Aorta (tissue), 5 donors: Measurements from ENCODE around the gene PIN4. TPM values are rescaled to one million over a fixed set of nuclear protein-coding genes. Genes with fewer than 3 reads are reported as not detected.

Experiments
- ATAC-seq: fragments of 200-7000 bp; cut with Tn5 transposase; one replicate; pipeline ENCODE4 v1.9.1; 2022; ENCODE audit warnings: moderate library complexity; ENCODE audit not compliant: low FRiP score
- DNase-seq, 2 donors: peaks; one replicate each; pipeline ENCODE4 v3.0.0-alpha.2; 2020
- H3K27ac ChIP-seq, 2 donors: one replicate each; pipeline ENCODE4 v1.5.1; 2013; ENCODE audit warnings: low read length in 2 of 2, mild to moderate bottlenecking in 2 of 2, moderate library complexity in 2 of 2, control low read depth in 1 of 2, inconsistent platforms in 1 of 2, low read depth in 1 of 2
- H3K27me3 ChIP-seq, 2 donors: one replicate each; pipeline ENCODE4 v1.6.1; 2013; ENCODE audit warnings: control low read depth in 1 of 2, low read length in 1 of 2, mild to moderate bottlenecking in 1 of 2, moderate library complexity in 1 of 2; ENCODE audit not compliant: insufficient read depth in 2 of 2, control insufficient read depth in 1 of 2
- H3K36me3 ChIP-seq, 2 donors: one replicate each; pipeline ENCODE4 v1.6.1; 2013; ENCODE audit warnings: control low read depth in 1 of 2, low read length in 1 of 2, mild to moderate bottlenecking in 1 of 2; ENCODE audit not compliant: insufficient read depth in 2 of 2, control insufficient read depth in 1 of 2
- H3K4me1 ChIP-seq, 2 donors: one replicate each; pipeline ENCODE4 v1.6.1; 2013; ENCODE audit warnings: low read length in 2 of 2, control low read depth in 1 of 2, mild to moderate bottlenecking in 1 of 2, moderate library complexity in 1 of 2; ENCODE audit not compliant: insufficient read depth in 2 of 2, control insufficient read depth in 1 of 2
- H3K4me3 ChIP-seq, 2 donors: one replicate each; pipeline ENCODE4 v1.5.1; 2013; ENCODE audit warnings: low read length in 2 of 2, control low read depth in 1 of 2, mild to moderate bottlenecking in 1 of 2
- H3K9me3 ChIP-seq: one replicate; pipeline ENCODE4 v1.6.1; 2013; ENCODE audit warnings: mild to moderate bottlenecking, low read length; ENCODE audit not compliant: control insufficient read depth
- WGBS, 2 donors: extraction: QIAGEN DNeasy Blood & Tissue Kit; methylation state at CpG; one replicate each; pipeline ENCODE4 v1.1.7; 2013; 5-methylcytosine and 5-hydroxymethylcytosine counted together
- intact Hi-C, 2 donors: fragments of 100-400 bp; cut with DNase I; formaldehyde crosslinking; loops; one replicate each; pipeline versions ENCODE4 v1.14.2 to v1.15.0; 2022
- polyA plus RNA-seq, 2 donors: library from polyadenylated mRNA; stranded (reverse); fragments of 200-250 nt; gene quantifications; one replicate each; pipeline ENCODE4 v1.2.3, GENCODE V29; 2013
- total RNA-seq, 2 donors: library from RNA; stranded (reverse); fragmentation: NEBNext Ultra II Directional; extraction: Animal tissue kit (Norgen Biotek cat#: 25700); gene quantifications; one replicate each; pipeline ENCODE4 v1.2.1, GENCODE V29; 2021
- donor health status: healthy with polysubstance abuse.
- donor health status: Bipolar disorder and iron deficiency.
- donor health status: DM: no; HTN: no; CAD: no.
- donor health status: DM: no; HTN: no; CAD: no.
- donor health status: DM: yes; HTN: yes; CAD: no.

PIN4 gene
- total and polyA plus RNA-seq, 4 donors: 6.9 to 21.4 (median 13.5) TPM

DNA sequence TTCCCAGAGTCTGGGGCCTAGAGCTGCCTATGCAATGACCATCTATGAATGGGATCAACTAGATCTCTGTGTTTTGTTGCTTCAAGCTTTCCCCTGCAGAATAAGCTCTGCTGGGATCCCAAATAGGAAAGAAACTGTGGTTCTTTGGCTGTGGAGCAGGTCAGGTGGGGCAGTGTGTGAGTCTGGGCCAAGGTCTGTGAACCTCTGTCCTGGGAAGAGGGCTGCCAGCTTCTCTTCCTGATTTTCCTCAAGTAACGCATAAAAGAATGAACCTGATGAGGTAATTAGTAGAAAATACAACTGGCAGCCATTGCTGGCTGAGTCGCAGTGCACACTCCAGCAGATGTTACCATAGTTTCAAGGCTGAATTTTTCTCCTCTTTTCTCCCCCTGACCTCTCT, 4.6 kb upstream of the PIN4 start:
- intact Hi-C loops: no loop called here
- WGBS, 2 donors: 40 to 59% methylated on average over 2 of the region's 2 CpGs
- H3K4me3 ChIP-seq: no peak overlapping the region
- no peak overlapping the region for H3K27ac ChIP-seq
- H3K4me1 ChIP-seq: no peaks in the 10 kb centered on the region
- no peak for DNase-seq
- no peaks in the 10 kb centered on the region for H3K9me3 ChIP-seq
- H3K27me3 ChIP-seq: no peaks in the 10 kb centered on the region
- ATAC-seq: no peak
- no peaks in the 10 kb centered on the region for H3K36me3 ChIP-seq

DNA sequence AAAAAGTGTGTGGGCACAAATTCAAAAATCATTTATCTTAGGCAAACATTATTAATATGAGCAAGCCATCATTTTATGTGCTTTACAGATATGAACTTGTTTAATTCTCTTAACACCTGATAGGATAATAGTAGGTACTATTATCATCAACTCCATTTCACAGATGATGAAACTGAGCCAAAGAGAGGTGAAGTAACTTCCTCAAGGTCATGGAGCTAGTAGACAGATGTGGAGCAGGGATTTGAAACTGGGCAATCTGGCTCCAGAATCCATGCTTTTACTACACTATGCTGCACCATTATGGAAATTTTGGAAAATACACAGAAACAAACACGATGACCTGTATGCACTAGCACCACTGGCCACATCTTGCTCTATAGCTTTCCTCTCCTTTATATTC, 1.0 kb upstream of the PIN4 start:
- Histone ChIP-seq H3K4me3 (no peak overlapping the region), H3K27me3 (no peaks in the 10 kb centered on the region), H3K4me1 (no peaks in the 10 kb centered on the region), H3K9me3 (no peaks in the 10 kb centered on the region), H3K27ac (no peak overlapping the region), H3K36me3 (no peaks in the 10 kb centered on the region)
- WGBS, 2 donors: 4 to 50% methylated on average over 1 of the region's 1 CpG
- no peak for DNase-seq
- ATAC-seq: no peak
- intact Hi-C loops: no loop called here

DNA sequence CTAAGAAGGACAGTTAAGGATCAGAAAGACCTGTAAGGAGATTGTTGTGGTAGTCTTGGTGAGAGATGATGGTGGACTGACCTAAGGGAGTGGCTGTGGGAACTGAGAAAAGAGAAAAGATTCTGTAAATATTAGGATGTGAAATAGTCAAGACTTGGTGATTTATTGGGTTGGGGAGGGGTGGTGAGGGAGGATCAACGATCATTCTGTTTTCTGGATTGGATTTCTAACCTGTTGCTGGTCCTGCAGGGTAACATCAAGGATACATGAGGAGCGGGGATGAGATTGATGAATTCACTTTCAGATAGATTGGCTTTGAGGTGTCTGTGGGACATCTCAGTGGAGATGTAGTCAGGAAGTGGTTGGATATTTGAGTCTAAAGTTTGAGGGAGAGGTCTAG, 1.4 kb downstream of the PIN4 start:
- no peaks in the 10 kb centered on the region for H3K9me3 ChIP-seq
- H3K36me3 ChIP-seq: no peaks in the 10 kb centered on the region
- intact Hi-C loops: no loop called here
- H3K27me3 ChIP-seq: no peaks in the 10 kb centered on the region
- no peak overlapping the region for H3K27ac ChIP-seq
- no peaks in the 10 kb centered on the region for H3K4me1 ChIP-seq
- DNase-seq (no peak), ATAC-seq (no peak)
- no peak overlapping the region for H3K4me3 ChIP-seq
- 83 to 89% methylated on average over 2 of the region's 2 CpGs for WGBS, 2 donors

DNA sequence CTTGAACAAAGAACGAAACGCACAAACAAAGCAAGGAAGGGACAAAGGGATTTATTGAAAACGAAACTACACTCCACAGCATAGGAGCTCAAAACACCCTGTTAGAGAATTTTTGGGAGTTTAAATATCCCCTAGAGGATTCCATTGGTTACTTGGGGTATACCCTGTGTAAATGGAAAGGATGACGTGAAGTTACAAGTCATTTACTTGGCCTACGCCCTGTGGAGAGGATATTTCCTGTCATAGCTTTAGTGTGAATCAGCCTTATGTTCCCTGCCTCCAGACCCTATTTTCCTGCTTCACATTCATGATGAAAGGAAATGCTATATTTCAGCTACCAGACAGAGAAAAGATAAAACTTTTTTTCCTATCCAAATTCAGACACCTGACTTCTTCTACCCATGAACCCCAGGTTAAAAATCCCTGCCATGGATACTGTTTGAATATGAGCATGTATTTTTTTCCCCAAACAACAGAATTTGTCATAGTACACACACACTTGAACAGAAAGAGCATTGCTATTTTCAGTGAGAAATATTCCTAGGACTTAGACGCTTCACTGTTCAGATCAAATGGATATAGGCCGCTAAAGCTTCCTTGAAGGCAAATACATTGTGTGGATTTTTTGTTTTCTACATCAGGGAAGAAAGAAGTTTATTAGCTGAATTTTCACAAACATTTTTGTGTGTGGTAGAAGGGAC, 20.4 kb downstream of the PIN4 start:
- H3K4me3 ChIP-seq: no peak overlapping the region
- H3K36me3 ChIP-seq: no peaks in the 10 kb centered on the region
- H3K27ac ChIP-seq: no peak overlapping the region
- DNase-seq (no peak), ATAC-seq (no peak)
- no peaks in the 10 kb centered on the region for H3K27me3 ChIP-seq
- H3K9me3 ChIP-seq: no peaks in the 10 kb centered on the region
- H3K4me1 ChIP-seq: no peaks in the 10 kb centered on the region
- intact Hi-C loops: no loop called here
- 80 to 84% methylated on average over 7 of the region's 7 CpGs for WGBS, 2 donors

DNA sequence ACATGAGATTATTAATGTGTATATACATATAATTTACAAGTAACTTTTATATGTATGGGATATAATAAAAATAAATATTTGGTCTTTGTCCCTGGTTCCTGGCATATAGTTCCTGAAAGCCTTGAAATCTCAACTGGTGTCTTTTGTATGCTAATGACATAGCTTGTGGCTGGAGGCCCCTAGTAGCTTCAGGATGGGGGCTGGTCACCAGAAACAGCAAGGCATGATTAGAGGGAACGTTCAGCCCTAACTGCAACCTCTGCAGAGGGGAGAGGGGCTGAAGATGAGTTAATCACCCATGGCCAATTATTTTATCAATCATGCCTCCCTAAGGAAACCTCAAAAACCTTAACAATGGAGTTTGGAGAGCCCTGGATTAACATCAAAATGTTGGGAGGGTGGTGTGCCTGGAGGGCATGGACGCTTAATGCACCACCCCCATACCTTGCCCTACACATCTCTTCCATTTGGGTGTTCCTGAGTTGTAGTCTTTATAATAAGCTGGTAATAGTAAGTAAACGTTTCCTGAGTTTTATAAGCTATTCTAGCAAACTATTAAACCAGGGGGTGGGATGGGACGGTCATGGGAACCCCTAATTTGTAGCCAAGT, 21.3 kb downstream of the PIN4 start:
- no peak overlapping the region for H3K27ac ChIP-seq
- DNase-seq (no peak), ATAC-seq (no peak)
- no peaks in the 10 kb centered on the region for H3K36me3 ChIP-seq
- H3K27me3 ChIP-seq: no peaks in the 10 kb centered on the region
- H3K4me1 ChIP-seq: no peaks in the 10 kb centered on the region
- H3K9me3 ChIP-seq: no peaks in the 10 kb centered on the region
- WGBS, 2 donors: 48 to 71% methylated on average over 4 of the region's 4 CpGs
- H3K4me3 ChIP-seq: no peak overlapping the region
- intact Hi-C loops: no loop called here

DNA sequence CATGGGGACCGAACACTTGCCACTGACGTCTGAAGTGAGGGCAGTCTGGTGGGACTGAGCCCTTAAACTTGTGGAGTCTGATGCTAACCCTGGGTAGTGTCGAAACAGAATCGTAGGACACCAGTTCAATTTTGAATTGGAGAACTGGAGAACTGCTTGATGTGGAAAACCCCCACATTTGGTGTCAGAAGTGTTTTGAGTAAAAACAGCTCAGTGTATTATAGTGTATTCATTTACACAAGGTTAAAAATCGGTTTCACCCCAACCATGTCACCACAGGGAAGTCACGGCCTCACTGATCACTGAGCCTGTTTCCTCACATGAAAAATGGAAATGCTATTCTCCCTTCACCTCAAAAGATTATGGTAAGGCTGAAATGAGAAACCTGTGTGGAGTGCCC, 21.9 kb downstream of the PIN4 start:
- DNase-seq: no peak
- Histone ChIP-seq H3K36me3 (no peaks in the 10 kb centered on the region), H3K27ac (no peak overlapping the region), H3K27me3 (no peaks in the 10 kb centered on the region), H3K9me3 (no peaks in the 10 kb centered on the region), H3K4me3 (no peak overlapping the region), H3K4me1 (no peaks in the 10 kb centered on the region)
- no peak for ATAC-seq
- WGBS, 2 donors: 68 to 93% methylated on average over 6 of the region's 6 CpGs
- intact Hi-C loops: no loop called here

DNA sequence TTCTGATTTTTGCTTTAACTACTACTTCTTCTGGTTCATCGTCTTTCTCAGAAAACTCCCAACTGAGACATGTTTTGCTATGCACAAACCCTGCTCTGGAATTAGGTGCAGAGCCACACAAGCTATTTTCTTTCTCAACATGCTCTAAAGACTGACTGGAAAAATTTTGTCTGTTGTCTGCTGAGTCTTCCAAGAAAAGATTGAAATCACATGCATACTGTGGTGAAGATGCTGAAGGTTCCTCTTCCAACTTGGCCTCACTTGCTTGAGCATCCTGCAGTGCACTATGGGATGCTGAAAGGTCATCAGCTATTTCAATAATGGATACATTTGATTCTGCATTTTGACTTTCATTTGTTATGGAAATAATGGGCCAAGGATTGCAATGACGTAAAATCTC, 24.1 kb downstream of the PIN4 start:
- ATAC-seq (no peak), DNase-seq (no peak)
- no peak overlapping the region for H3K27ac ChIP-seq
- H3K27me3 ChIP-seq: no peaks in the 10 kb centered on the region
- no peaks in the 10 kb centered on the region for H3K36me3 ChIP-seq
- 86 to 97% methylated on average over 2 of the region's 2 CpGs for WGBS, 2 donors
- H3K9me3 ChIP-seq: no peaks in the 10 kb centered on the region
- no peak overlapping the region for H3K4me3 ChIP-seq
- intact Hi-C loops: no loop called here
- H3K4me1 ChIP-seq: no peaks in the 10 kb centered on the region

DNA sequence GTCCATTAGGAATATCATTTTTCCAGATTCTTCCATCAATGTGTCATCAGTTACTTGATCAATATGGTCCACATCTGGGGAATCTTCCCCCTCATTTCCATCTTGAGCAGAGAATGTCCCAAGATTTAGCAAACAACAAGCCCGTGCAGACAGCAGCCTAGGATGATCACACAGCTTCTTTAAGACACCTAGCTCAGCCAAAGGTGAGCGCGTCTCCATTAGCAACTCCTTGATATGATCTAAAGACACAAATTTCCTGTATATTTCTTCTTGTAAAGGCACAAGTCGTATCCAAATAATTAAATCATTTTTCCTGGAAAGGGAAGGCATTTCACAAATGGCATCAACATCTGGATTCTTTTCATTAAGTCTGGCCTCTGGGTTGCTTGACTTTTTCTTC, 25.8 kb downstream of the PIN4 start:
- no peaks in the 10 kb centered on the region for H3K27me3 ChIP-seq
- no peaks in the 10 kb centered on the region for H3K4me1 ChIP-seq
- no peak overlapping the region for H3K27ac ChIP-seq
- no peaks in the 10 kb centered on the region for H3K9me3 ChIP-seq
- WGBS, 2 donors: 91 to 95% methylated on average over 4 of the region's 4 CpGs
- intact Hi-C loops: no loop called here
- no peak overlapping the region for H3K4me3 ChIP-seq
- DNase-seq: no peak
- no peak for ATAC-seq
- H3K36me3 ChIP-seq: no peaks in the 10 kb centered on the region

DNA sequence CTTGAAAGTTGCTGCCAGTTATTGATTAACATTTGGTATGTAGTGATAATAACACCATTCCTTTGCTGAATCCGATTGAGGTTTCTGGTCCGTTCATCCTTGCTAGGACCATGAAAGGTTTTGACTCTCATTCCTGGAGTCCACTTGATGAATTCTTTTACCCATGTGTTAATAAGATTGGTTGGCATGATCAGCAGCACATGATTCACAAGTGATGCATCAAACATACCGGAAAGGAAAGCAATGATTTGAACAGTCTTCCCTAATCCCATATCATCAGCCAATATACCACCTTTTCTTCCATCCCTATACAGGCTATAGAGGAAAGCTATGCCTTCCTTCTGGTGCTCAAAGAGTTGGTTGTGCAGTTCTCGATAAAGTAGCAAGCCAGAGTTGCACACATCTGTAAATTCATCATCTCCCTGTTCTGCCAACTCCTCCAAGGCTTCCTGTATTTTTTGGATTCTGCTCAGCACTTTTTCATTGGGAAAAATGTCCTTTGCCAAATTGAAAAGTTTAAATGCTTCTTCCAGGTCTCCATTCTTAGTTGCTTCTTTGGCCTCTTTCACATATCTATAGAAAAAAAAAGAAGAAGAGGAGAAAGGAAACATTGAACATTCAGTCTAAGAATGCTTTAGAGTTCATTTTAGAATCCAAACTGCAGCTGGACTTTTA, 26.7 kb downstream of the PIN4 start:
- no peaks in the 10 kb centered on the region for H3K9me3 ChIP-seq
- no peaks in the 10 kb centered on the region for H3K4me1 ChIP-seq
- 59 to 69% methylated on average over 4 of the region's 4 CpGs for WGBS, 2 donors
- ATAC-seq (no peak), DNase-seq (no peak)
- no peaks in the 10 kb centered on the region for H3K27me3 ChIP-seq
- intact Hi-C loops: no loop called here
- no peak overlapping the region for H3K27ac ChIP-seq
- no peak overlapping the region for H3K4me3 ChIP-seq
- H3K36me3 ChIP-seq: no peaks in the 10 kb centered on the region
